Lower leg skin (tissue), 4 donors: Measurements from ENCODE around the gene ZNF646. TPM values are rescaled to one million over a fixed set of nuclear protein-coding genes. Genes with fewer than 3 reads are reported as not detected.
A peak's percentile ranks its signal among the peaks of the same experiment; 100 is the strongest.

Experiments
- DNase-seq, 2 donors: peaks; one replicate each; pipeline ENCODE4 v3.0.0-alpha.2; 2019; ENCODE audit warnings: low spot score in 2 of 2
- H3K4me3 ChIP-seq: fragments of 200-600 bp; sonication (generic); 2 replicates; pipeline ENCODE4 v1.5.1; 2017; ENCODE audit warnings: mild to moderate bottlenecking, low read depth; ENCODE audit not compliant: poor library complexity, severe bottlenecking
- CTCF ChIP-seq, 3 donors: fragments of 450-650 bp; IDR thresholded peaks; one replicate each; pipeline ENCODE4 v1.5.1; 2016; ENCODE audit warnings: antibody characterized with exemption in 3 of 3, mild to moderate bottlenecking in 3 of 3, moderate library complexity in 2 of 3
- POLR2A ChIP-seq, 2 donors: fragments of 450-650 bp; IDR thresholded peaks; one replicate each; pipeline ENCODE4 v1.6.1; 2016 to 2017; ENCODE audit warnings: antibody characterized with exemption in 2 of 2, mild to moderate bottlenecking in 1 of 2, moderate library complexity in 1 of 2
- WGBS, 2 donors: methylation state at CpG; one replicate each; pipeline ENCODE4 v1.1.5; 2018; 5-methylcytosine and 5-hydroxymethylcytosine counted together
- intact Hi-C: fragments of 100-400 bp; cut with DNase I; formaldehyde crosslinking; loops from one replicate; pipeline ENCODE4 v1.15.0; 2023; ENCODE audit warnings: low total_unique reads
- total RNA-seq, 4 donors: library from RNA; depleted of rRNA; stranded (reverse); fragments of >200 nt; gene quantifications; one replicate each; pipeline ENCODE4 v1.1.0, GENCODE V29; 2016

The ZNF646 gene
- total RNA-seq, 4 donors from 2014 or later: 25.4 to 30.3 (median 27.1) TPM

GRCh38 chr16:31033709-31034492 is 40.3 kb upstream of the ZNF646 start:
- intact Hi-C loops: no loop called here
- 1% methylated on average over 44 to 46 of the region's 47 CpGs for WGBS, 2 donors
- H3K4me3 ChIP-seq: peak overlapping the region; percentile 93
- TF ChIP-seq POLR2A (IDR thresholded peaks at IDR 0.05): no peak
- TF ChIP-seq CTCF (IDR thresholded peaks at IDR 0.05): no peak
- DNase-seq: peak; percentile 92 to 98

GRCh38 chr16:31036691-31037090 is 37.5 kb upstream of the ZNF646 start:
- 37 to 70% methylated on average over 2 of the region's 2 CpGs for WGBS, 2 donors
- TF ChIP-seq CTCF (IDR thresholded peaks at IDR 0.05): no peak
- TF ChIP-seq POLR2A (IDR thresholded peaks at IDR 0.05): no peak
- no peak for DNase-seq
- intact Hi-C loops: no loop called here
- no peak overlapping the region for H3K4me3 ChIP-seq

- WGBS, 2 donors: 96 to 100% methylated on average over 2 of the region's 2 CpGs
- intact Hi-C loops: no loop called here
- TF ChIP-seq CTCF (IDR thresholded peaks at IDR 0.05) (no peak), POLR2A (IDR thresholded peaks at IDR 0.05) (no peak)
- H3K4me3 ChIP-seq: no peak overlapping the region
- DNase-seq: no peak
Measured at GRCh38 chr16:31038993-31039392, 35.2 kb upstream of the ZNF646 start.

GRCh38 chr16:31042866-31043265 is 31.4 kb upstream of the ZNF646 start:
- no peak overlapping the region for H3K4me3 ChIP-seq
- DNase-seq: no peak
- intact Hi-C loops: no loop called here
- TF ChIP-seq CTCF (IDR thresholded peaks at IDR 0.05) (no peak), POLR2A (IDR thresholded peaks at IDR 0.05) (no peak)
- WGBS, 2 donors: 83 to 89% methylated on average over 10 of the region's 10 CpGs

- 93 to 94% methylated on average over 1 of the region's 1 CpG for WGBS, 2 donors
- TF ChIP-seq POLR2A (IDR thresholded peaks at IDR 0.05) (no peak), CTCF (IDR thresholded peaks at IDR 0.05) (no peak)
- intact Hi-C loops: no loop called here
- no peak overlapping the region for H3K4me3 ChIP-seq
- no peak for DNase-seq
Measured at GRCh38 chr16:31043352-31043751, 30.9 kb upstream of the ZNF646 start.
